ENCODE measurements around the gene HBS1L. TPM values are rescaled to one million over a fixed set of nuclear protein-coding genes. Genes with fewer than 3 reads are reported as not detected.

The HBS1L gene
- total and polyA plus RNA-seq, 9 of the 15 experiments (the other 6 are each of a cell fraction or from before 2014, with no cell fraction given) = 101 to 199 (median 145) TPM

GRCh38 chr6:135088818-135089809 lies 34.5 kb upstream of the HBS1L start (continued):
- TF ChIP-seq MGA (IDR thresholded peaks at IDR 0.05) (peak; percentile 64), PHF20 (IDR thresholded peaks at IDR 0.05; ENCODE audit: partially characterized antibody) (no peak), ZNF41 (CRISPR knock-in tag; conservative IDR thresholded peaks at IDR 0.05) (peak; percentile 47; the same call in 1 of the 2 replicates), CTCF (IDR thresholded peaks at IDR 0.05 in 2 of 3, conservative IDR thresholded peaks at IDR 0.05 in 1 of 3; ENCODE audit: insufficient read depth in 2 of 3, low read depth in 1 of 3, low read length in 3 of 3) (peak in 2 of 3 experiments; percentile 55 to 60; a peak in 5 of 6 replicates), SMAD4 (CRISPR knock-in tag; conservative IDR thresholded peaks at IDR 0.05) (peak; percentile 71), ZNF212 (CRISPR knock-in tag; IDR thresholded peaks at IDR 0.05) (0 out of 2 replicates have a peak, but pooled peaks have one; percentile 33), TEAD1 (CRISPR knock-in tag; IDR thresholded peaks at IDR 0.05) (0 out of 4 replicates have a peak, but pooled peaks of 1 of the 2 experiments have one; percentile 35), PHTF2 (CRISPR knock-in tag; IDR thresholded peaks at IDR 0.05) (no peak), TEAD4 (IDR thresholded peaks at IDR 0.05; ENCODE audit: low read length) (peak; percentile 37; the same call in 1 of the 2 replicates), TEAD4 (CRISPR knock-in tag; IDR thresholded peaks at IDR 0.05; ENCODE audit: borderline replicate concordance) (no peak)
- TF ChIP-seq, protein P1, sequence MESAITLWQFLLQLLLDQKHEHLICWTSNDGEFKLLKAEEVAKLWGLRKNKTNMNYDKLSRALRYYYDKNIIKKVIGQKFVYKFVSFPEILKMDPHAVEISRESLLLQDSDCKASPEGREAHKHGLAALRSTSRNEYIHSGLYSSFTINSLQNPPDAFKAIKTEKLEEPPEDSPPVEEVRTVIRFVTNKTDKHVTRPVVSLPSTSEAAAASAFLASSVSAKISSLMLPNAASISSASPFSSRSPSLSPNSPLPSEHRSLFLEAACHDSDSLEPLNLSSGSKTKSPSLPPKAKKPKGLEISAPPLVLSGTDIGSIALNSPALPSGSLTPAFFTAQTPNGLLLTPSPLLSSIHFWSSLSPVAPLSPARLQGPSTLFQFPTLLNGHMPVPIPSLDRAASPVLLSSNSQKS (CRISPR knock-in tag; IDR thresholded peaks at IDR 0.05) = no peak
